Sigmoid colon (tissue), 7 donors: ENCODE data around the gene FUBP3. TPM values are rescaled to one million over a fixed set of nuclear protein-coding genes. Genes with fewer than 3 reads are reported as not detected.

ENCODE experiments used
- DNase-seq: peaks from one replicate; pipeline ENCODE4 v3.0.0-alpha.2; 2019
- H3K27ac ChIP-seq, 4 donors: fragments of 200-600 bp; sonication (generic); one replicate each; pipeline ENCODE4 v1.5.1; 2016 to 2019; ENCODE audit warnings: mild to moderate bottlenecking in 1 of 4
- H3K27me3 ChIP-seq, 3 donors: fragments of 200-600 bp; sonication (generic); one replicate each; pipeline ENCODE4 v1.5.1; 2019; ENCODE audit warnings: mild to moderate bottlenecking in 1 of 3
- H3K36me3 ChIP-seq, 4 donors: fragments of 200-600 bp; sonication (generic); one replicate each; pipeline ENCODE4 v1.5.1; 2016 to 2019
- H3K4me1 ChIP-seq, 4 donors: fragments of 200-600 bp; sonication (generic); one replicate each; pipeline ENCODE4 v1.5.1; 2017 to 2019
- H3K4me3 ChIP-seq, 4 donors: fragments of 200-600 bp; sonication (generic); one replicate each; pipeline ENCODE4 v1.5.1; 2017 to 2019; ENCODE audit warnings: mild to moderate bottlenecking in 2 of 4, moderate library complexity in 1 of 4
- H3K9me3 ChIP-seq, 4 donors: fragments of 200-600 bp in 3 of 4; sonication (generic) in 3 of 4; one replicate each; pipeline versions ENCODE4 v1.5.1 to v1.6.1; 2013 to 2019
- EP300 ChIP-seq, 4 donors: sonication (generic); formaldehyde crosslinking; IDR thresholded peaks; one replicate each; pipeline ENCODE4 v1.6.1; 2017; ENCODE audit warnings: antibody characterized with exemption in 4 of 4
- POLR2A ChIP-seq, 2 donors: fragments of 450-650 bp; IDR thresholded peaks; one replicate each; pipeline ENCODE4 v1.6.1; 2016; ENCODE audit warnings: antibody characterized with exemption in 2 of 2, mild to moderate bottlenecking in 2 of 2, moderate library complexity in 2 of 2
- POLR2AphosphoS5 ChIP-seq, 4 donors: sonication (generic); formaldehyde crosslinking; IDR thresholded peaks; one replicate each; pipeline ENCODE4 v1.6.1; 2017; ENCODE audit warnings: antibody characterized with exemption in 4 of 4
- WGBS, 2 donors: extraction: QIAGEN DNeasy Blood & Tissue Kit; methylation state at CpG; one replicate each; pipeline ENCODE4 v1.1.7; 2013; 5-methylcytosine and 5-hydroxymethylcytosine counted together
- intact Hi-C: fragments of 100-400 bp; cut with DNase I; formaldehyde crosslinking; loops from one replicate; pipeline ENCODE4 v1.15.1; 2023
- polyA plus RNA-seq, 3 donors: library from polyadenylated mRNA; stranded (reverse); fragments of 200-250 nt; gene quantifications; one replicate each; pipeline ENCODE4 v1.2.3, GENCODE V29; 2013
- total RNA-seq, 4 donors: library from RNA; depleted of rRNA; stranded (reverse); fragments of >200 nt; gene quantifications; one replicate each; pipeline ENCODE4 v1.1.0, GENCODE V29; 2016
- TF ChIP-seq, protein P1 (sequence below), 4 experiments: fragments of 450-650 bp in 3 of 4; fragments of 200-600 bp in 1 of 4; IDR thresholded peaks; one replicate each; pipeline ENCODE4 v1.5.1; 2016 to 2019; ENCODE audit warnings: antibody characterized with exemption in 4 of 4, mild to moderate bottlenecking in 3 of 4, moderate library complexity in 2 of 4
- donor health status: healthy with polysubstance abuse.
- donor health status: Bipolar disorder and iron deficiency.
- donor health status: healthy.

FUBP3 gene
- total and polyA plus RNA-seq, 7 donors: 19.4 to 44.4 (median 41.3) TPM

GRCh38 chr9:130543859-130544258 lies 35.5 kb upstream of the FUBP3 start:
- H3K4me1 ChIP-seq: no peaks in the 10 kb centered on the region
- H3K36me3 ChIP-seq: no peaks in the 10 kb centered on the region
- WGBS, 2 donors: 71 to 77% methylated on average over 6 of the region's 6 CpGs
- TF ChIP-seq POLR2AphosphoS5 (IDR thresholded peaks at IDR 0.05) (no peak), POLR2A (IDR thresholded peaks at IDR 0.05) (no peak), EP300 (IDR thresholded peaks at IDR 0.05) (no peak)
- TF ChIP-seq, protein P1, sequence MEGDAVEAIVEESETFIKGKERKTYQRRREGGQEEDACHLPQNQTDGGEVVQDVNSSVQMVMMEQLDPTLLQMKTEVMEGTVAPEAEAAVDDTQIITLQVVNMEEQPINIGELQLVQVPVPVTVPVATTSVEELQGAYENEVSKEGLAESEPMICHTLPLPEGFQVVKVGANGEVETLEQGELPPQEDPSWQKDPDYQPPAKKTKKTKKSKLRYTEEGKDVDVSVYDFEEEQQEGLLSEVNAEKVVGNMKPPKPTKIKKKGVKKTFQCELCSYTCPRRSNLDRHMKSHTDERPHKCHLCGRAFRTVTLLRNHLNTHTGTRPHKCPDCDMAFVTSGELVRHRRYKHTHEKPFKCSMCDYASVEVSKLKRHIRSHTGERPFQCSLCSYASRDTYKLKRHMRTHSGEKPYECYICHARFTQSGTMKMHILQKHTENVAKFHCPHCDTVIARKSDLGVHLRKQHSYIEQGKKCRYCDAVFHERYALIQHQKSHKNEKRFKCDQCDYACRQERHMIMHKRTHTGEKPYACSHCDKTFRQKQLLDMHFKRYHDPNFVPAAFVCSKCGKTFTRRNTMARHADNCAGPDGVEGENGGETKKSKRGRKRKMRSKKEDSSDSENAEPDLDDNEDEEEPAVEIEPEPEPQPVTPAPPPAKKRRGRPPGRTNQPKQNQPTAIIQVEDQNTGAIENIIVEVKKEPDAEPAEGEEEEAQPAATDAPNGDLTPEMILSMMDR (IDR thresholded peaks at IDR 0.05): no peak
- H3K9me3 ChIP-seq: no peaks in the 10 kb centered on the region
- H3K27me3 ChIP-seq: peaks cover 0 to 38% (median 20%) of the 10 kb centered on the region in 3 donors
- no peak overlapping the region for H3K27ac ChIP-seq
- no peak overlapping the region for H3K4me3 ChIP-seq
- DNase-seq: no peak
- intact Hi-C loops: no loop called here

GRCh38 chr9:130544364-130544763 lies 35.0 kb upstream of the FUBP3 start:
- Histone ChIP-seq H3K27ac (no peak overlapping the region), H3K4me1 (no peaks in the 10 kb centered on the region), H3K4me3 (no peak overlapping the region), H3K27me3 (peaks cover 0 to 32% (median 19%) of the 10 kb centered on the region in 3 donors), H3K9me3 (no peaks in the 10 kb centered on the region), H3K36me3 (no peaks in the 10 kb centered on the region)
- DNase-seq: no peak
- intact Hi-C loops: no loop called here
- WGBS, 2 donors: 68 to 75% methylated on average over 9 of the region's 9 CpGs
- TF ChIP-seq, protein P1 (IDR thresholded peaks at IDR 0.05): no peak
- TF ChIP-seq POLR2AphosphoS5 (IDR thresholded peaks at IDR 0.05): no peak
- no peak for TF ChIP-seq POLR2A (IDR thresholded peaks at IDR 0.05)

DNA sequence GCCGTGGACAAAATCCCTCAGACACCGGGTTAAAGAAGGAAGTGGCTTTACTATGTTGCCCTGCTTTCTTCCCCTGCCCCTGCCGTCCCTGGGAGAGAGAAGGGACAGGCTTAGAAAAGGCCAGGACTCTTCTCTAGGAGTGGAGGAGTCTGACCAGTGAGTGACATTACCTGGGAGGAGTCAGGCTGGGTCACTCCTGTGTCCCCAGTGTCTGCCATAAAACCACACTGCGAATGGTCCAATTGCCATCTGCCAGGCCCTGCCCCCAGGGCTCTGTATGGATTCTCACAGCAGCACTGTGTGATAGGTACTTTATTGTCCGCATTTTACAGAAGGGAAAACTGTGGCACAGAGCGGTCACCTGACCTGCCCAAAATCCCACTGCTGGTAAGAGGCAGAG lies 31.3 kb upstream of the FUBP3 start:
- Histone ChIP-seq H3K27ac (no peak overlapping the region), H3K4me3 (no peak overlapping the region), H3K9me3 (no peaks in the 10 kb centered on the region), H3K4me1 (no peaks in the 10 kb centered on the region), H3K27me3 (peaks cover 0 to 7% (median 0%) of the 10 kb centered on the region in 3 donors), H3K36me3 (no peaks in the 10 kb centered on the region)
- 63 to 74% methylated on average over 6 of the region's 6 CpGs for WGBS, 2 donors
- intact Hi-C loops: no loop called here
- no peak for TF ChIP-seq POLR2A (IDR thresholded peaks at IDR 0.05)
- no peak for TF ChIP-seq POLR2AphosphoS5 (IDR thresholded peaks at IDR 0.05)
- TF ChIP-seq EP300 (IDR thresholded peaks at IDR 0.05): no peak
- TF ChIP-seq, protein P1 (IDR thresholded peaks at IDR 0.05): no peak
- no peak for DNase-seq

- H3K4me1 ChIP-seq: no peaks in the 10 kb centered on the region
- TF ChIP-seq POLR2AphosphoS5 (IDR thresholded peaks at IDR 0.05): no peak
- no peak for TF ChIP-seq EP300 (IDR thresholded peaks at IDR 0.05)
- TF ChIP-seq, protein P1 (IDR thresholded peaks at IDR 0.05): no peak
- no peak for TF ChIP-seq POLR2A (IDR thresholded peaks at IDR 0.05)
- H3K27me3 ChIP-seq: peaks cover 0 to 7% (median 0%) of the 10 kb centered on the region in 3 donors
- H3K4me3 ChIP-seq: no peak overlapping the region
- H3K27ac ChIP-seq: no peak overlapping the region
- H3K36me3 ChIP-seq: no peaks in the 10 kb centered on the region
- no peaks in the 10 kb centered on the region for H3K9me3 ChIP-seq
- no peak for DNase-seq
- intact Hi-C loops: no loop called here
- 92 to 95% methylated on average over 5 of the region's 5 CpGs for WGBS, 2 donors
Measured at GRCh38 chr9:130549093-130549735, 30.2 kb upstream of the FUBP3 start.

- no peak for DNase-seq
- TF ChIP-seq POLR2A (IDR thresholded peaks at IDR 0.05): no peak
- no peak for TF ChIP-seq EP300 (IDR thresholded peaks at IDR 0.05)
- TF ChIP-seq, protein P1 (IDR thresholded peaks at IDR 0.05): no peak
- TF ChIP-seq POLR2AphosphoS5 (IDR thresholded peaks at IDR 0.05): no peak
- intact Hi-C loops: no loop called here
- WGBS, 2 donors: 85 to 87% methylated on average over 5 of the region's 5 CpGs
- H3K36me3 ChIP-seq: no peaks in the 10 kb centered on the region
- peaks cover 0 to 26% (median 0%) of the 10 kb centered on the region in 3 donors for H3K27me3 ChIP-seq
- H3K4me1 ChIP-seq: no peaks in the 10 kb centered on the region
- no peak overlapping the region for H3K27ac ChIP-seq
- H3K9me3 ChIP-seq: no peaks in the 10 kb centered on the region
- H3K4me3 ChIP-seq: no peak overlapping the region
Measured at GRCh38 chr9:130554606-130555005, 24.8 kb upstream of the FUBP3 start.
